Iris pigment epithelial cell (primary cell): Measurements from ENCODE around the gene ERN1.
A peak's percentile ranks its signal among the peaks of the same experiment; 100 is the strongest.

Experiments
- DNase-seq: peaks from one replicate; pipeline ENCODE4 v3.0.0-alpha.2; 2011; ENCODE audit warnings: low read depth

Gene ERN1

DNA sequence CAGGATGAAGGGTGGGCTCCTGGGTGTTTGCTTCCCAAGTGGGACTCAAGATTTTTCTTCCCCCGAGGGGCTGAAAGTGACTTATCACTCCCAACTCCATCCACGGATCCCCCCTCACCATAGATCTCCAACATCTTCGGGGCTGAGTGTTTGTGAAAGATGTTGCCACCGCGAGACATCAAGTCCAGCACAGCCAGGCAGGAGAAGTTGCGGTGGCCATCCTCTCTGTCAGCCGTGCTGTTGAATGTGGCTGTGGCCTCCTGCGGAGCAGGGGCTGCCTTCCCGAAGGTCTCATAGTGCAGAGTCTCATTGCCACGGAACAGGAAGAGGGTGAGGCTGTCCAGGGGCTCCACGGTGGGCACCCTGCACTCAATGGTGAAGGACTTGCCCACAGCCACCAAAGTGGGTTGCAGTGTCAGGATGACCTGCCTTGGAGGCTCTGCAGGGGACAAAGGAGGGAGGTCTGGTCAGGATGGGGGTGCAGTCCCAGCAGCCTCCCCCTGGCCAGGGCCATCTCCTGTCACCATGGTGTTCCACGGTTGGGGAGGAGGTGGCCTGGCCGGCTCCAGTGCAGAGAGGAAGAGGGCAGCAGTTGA is 126.3 kb downstream of the ERN1 start:
- no peak for DNase-seq

DNA sequence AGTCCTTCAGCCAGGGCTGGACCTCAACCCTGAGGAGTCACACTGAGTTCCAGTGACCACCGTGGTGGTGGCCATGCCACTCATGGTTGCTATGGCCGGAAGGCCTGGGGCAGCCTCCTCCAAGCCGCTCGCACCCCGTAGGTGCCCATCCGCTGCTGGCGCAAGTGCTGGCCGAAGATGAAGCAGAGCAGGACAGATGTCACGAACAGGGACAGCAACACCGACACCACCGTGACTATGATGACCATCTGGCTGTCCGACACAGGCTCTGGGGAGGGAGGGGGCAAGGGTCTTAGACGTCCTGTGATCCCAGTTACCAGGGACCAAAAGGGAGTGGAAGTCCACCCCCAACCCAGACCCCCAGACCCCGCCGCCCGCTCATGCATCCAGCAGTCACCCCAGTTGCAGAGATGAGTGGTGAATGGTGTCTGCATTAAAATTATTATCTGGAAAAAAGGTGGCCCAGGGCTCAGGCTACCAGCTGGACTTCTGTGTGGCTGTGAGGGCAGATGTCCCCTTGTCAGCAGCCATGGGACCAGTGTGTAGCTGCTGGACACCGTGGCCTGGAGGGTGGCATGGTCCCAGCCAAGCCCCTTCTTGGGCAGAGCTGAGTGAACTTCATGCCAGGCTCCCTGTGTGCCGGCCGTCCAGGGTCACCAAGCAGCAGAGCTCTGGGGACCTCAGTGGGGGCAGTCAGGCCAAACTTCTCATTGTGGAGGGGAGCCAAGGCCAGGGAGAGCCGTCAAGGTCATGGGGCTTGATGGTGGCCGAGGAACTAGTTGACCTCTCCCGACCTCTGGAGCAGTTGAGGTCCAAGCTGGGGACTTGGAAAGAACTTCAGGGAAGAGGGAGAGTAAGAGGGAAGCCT is 127.1 kb downstream of the ERN1 start:
- no peak for DNase-seq

DNA sequence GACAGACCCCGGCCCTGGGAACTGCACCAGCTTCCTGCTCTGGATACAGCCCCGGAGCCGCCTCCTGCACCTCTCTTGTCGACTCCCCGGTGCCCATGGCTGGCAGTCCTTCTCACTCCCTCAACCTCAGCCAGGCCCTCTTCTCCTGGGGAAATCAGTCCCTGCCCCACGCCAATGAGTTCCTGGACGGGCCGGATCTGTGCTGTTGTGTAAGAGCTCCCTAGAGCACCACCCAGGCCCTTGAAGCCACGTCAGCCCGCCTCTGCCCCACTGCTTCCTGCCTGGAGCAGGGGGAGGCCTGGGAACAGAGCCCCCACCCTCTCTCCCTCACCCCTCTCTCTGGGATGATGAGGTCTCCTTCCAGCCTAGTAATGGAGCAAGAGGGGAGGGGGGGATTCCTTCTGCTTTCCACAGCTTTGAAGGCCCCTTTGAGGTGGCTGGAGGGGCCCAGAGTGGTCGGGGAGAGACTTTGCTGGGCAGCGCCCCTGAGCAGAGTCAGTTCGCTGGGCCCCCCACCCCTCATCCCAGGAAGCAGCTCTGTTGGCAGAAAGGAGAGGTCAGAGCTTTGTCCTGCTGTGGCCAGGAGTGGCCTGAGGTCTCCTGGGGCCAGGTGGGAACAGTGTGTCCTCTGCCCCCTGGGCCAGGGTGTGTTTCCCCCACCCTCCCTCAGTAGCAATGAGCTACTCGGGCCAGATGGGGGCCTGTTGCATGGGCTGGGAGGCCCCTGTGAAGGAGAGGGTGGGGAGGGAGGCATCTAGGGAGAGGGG is 128.0 kb downstream of the ERN1 start:
- DNase-seq: peak; percentile 36

DNA sequence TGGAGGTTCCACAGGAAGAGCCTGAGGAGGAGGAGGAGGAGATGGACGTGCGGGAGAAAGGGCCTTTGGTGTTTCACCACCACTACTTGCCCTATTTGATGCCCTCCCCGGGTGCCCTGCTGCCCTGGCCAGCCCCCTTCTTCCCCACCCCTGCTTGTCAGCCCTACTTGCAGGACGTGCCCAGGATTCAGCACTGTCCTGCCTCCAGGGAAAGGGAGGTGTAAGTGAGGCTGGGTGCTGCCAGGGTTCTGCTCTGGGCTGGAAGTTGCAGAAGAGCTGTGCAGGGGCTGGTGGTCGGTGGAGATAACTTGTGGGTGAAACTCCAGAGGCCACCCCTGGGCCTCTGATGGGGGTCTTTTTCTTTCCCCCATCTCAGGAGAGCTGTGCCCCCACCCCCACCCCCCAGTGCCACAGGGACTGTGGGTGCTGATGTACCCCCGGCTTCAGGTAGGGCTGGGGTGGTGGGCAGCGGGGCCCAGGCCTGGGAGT is 128.8 kb downstream of the ERN1 start:
- DNase-seq: no peak

DNA sequence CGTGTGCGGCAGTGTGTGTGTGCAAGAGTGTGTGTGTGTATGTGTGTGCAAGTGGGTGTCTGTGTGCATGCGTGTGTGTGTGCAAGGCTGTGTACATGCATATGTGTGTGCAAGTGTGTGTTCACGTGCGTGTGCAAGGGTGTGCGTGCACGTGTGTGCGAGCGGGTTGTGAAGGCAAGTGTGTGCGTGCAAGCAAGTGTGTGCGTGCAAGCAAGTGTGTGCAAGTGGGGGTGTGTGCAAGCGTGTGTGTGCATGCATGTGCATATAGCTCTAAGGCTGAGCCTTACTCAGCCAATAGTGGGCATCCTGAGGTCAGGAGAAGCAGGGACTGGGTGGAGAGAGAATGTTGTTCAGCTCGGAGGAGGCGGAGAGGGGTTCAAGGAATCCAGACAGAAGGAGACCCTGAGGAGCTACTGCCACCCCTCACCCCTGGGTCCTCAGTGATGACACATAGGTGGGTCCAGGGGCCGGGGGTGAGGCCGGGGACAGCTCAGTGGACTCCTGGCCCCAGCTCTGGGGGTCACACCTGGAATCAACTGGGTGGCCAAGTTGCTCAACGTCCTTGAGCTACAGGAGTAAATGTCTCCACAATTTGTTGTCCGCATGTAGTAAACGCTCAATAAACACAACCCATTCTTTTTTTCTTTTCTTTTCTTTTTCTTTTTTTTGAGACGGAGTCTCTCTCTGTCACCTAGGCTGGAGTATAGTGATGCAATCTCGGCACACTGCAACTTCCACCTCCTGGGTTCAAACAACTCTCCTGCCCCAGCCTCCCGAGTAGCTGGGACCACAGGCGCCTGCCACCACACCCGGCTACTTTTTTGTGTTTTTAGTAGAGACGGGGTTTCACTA is 130.0 kb downstream of the ERN1 start:
- DNase-seq: no peak

DNA sequence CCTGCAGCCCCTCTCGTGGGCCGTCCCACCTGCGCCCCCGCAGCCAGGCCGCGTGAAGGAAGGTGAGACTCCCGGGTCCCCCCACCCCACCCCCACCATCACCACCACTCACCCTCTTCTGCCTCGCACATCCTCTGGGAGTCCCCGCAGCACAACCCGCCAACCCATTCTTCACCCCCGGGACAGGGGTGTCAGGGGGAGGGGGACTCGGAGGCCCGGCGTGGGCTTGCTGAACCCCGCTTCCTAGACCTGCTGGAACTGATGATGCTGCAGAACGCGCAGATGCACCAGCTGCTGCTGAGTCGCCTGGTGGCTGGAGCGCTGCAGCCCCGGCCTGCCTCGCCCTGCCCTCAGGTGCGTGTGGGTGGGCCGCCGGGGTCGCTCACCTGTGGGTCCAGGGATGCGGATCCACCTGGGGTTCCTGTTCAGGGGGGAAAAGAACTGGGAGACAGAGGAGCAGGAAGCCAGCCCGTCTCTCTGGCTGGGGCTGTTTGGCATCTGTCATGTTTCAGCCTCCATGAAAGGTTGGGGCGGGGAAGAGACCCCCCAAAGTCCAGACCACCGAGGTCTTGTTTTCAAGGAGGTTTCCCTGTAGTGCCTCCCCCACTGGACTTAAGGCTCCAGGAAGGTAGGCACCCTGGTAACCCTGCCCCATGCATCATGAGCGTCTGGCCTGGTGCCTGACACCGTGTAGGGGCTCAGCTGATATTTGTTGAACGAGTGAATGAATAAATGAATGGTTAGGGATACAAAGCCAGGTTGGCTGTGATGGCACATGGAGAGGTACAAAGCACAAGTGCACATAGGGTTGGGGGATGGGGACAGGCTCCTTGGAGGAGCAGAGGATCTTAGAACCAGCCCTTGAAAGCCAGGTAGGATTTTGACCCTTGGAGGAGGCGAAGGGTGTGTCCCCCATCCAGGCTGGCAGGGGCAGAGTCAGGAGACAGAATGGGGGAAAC is 130.9 kb downstream of the ERN1 start:
- no peak for DNase-seq

DNA sequence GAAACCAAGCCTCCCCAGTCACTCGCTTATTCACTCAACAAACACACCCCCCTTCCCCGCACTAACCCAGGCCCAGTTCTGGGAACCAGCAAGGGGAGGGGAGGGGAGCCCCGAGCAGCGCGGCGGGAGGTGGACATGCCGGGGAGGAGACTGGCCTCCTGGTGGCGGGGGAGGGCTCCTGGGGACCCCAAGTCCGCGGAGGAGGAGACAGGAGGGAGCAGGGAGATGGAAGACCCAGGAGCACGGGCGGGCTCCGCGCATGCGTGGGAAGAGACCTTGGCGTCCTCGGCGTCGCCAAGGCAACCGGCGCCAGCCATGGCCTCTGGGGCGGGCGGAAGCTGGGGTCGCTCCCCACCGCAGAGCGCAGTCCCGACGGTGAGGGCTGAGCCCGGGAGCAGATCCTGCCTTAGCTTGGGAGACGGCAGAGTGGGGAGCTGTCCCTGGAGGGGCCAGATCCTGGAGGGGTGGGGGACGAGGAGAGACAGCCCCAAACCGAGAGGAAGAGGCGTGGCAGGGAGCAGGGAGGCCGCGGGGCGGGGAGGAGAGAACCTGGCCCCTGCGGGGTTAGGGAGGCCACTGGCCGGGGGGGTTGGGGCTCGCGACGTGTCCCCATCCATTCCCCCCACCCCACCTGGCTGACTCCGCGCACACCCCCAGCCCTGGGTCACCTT is 131.8 kb downstream of the ERN1 start, which contains the start of gene PRR29:
Gene PRR29, plus strand, starts transcription at position 302 of the 671 bp plus-strand sequence. Its CDS starts 14 bp downstream, at position 316.
- peak; percentile 31 for DNase-seq

DNA sequence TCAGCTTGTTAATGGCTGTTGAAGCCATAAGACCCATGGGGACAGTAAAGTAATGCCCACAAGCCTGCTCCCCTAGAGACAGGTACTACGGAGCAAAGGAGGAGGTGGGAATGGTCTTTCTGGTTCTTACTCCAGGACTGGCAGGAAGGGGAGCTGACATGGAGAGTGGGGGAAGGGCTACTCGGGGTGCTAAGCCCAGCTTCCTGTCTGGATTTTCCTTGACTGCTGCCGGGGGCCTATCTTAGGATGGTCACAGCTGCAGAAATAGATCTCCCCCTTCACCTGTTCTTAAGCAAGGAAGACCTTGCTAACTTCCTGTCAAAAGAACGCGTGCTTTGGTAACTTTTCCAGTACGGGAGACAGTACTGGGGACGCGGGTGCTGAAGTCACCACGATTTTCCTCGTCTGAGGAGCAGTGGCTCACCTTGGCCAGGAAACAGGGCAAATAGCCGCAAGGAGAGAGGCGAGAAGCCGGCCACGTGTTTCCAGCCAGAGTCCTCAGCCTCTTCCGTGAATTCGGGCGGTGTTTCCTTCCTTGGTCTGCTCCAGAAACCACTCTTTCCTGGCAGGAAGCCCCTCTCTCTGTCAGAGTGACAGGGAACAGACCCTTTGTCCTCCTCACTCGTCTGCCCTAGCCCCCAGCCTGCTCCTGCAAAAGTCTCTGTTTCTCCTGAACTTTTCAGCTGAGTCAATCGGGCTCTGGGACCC is 132.4 kb downstream of the ERN1 start:
- no peak for DNase-seq

DNA sequence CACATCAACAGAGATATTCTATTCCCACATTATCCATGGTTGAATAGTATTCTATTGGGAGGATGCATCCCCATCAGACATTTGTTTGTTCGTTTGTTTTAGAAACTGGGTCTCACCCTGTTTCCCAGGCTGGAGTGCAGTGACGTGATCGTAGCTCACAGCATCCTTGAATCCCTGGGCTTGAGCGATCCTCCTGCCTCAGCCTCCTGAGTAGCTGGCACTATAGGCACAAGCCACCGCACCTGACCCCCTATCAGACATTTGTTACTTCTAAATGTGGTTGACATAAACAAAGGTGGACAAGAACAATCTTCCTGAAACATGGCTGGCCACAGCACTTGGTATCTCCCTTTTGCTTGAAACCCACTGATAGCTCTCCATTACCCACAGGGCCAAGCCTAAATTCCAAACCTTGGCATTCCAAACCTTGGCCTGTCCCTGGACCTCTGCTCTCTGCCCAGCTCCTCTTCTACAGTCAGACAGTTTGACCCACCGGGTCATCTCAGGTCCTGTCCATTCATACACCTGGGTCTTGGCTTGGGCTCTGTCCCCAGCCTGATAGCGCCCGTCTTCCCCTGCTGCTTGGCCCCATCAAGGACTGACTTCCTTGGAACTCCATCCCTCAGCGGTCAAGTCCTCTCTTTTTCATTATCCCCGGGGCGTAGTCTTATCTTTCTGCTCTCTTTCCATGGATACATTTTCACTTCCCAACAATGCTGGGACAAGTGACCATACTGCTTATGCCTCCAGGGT is 133.3 kb downstream of the ERN1 start:
- no peak for DNase-seq

DNA sequence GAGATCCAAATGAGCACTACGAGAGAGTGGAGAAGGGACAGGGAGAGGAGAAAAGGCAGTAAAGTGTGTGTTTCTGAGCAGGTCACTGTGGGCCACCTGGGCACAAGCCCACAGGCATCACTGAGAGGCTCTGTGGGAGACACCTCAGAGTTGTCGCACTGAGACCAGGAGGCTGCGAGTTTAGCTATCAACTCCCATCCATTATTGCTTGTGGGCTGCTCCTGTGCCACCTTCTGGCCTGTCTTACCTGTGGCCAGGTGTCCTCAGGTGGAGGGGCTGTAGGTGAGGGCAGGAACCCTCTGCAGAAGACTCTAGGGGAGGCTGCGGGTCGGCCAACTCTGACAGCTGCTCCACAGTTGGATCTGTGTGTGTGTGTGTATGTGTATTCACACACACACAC is 134.3 kb downstream of the ERN1 start:
- DNase-seq: no peak

DNA sequence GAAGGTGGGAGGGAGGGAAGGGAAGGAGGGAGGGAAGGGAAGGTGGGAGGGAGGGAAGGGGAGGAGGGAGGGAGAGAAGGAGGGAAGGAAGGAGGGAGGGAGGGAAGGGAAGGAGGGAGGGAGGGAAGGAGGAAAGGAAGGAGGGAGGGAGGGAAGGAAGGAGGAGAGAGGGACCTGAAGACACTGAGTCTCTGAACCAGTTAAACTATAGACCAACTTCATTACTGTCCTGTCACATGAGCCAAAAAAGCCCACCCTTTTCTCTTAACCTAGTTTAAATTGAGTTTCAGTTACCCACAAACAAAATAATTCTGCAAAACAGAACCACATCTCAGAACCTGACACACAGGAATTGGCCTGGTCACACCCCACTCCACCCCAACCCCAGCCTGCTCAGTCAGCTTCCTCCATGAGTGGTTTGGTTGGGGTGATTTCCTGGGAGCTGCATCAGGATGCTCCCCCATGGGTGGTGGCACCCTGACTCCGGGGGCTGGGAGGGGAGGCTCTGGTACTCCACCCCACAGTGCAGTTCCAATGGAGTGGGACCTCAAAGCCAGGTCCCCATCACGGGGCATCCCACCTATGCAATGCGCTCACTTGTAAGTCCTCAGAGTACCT is 136.5 kb downstream of the ERN1 start:
- no peak for DNase-seq

DNA sequence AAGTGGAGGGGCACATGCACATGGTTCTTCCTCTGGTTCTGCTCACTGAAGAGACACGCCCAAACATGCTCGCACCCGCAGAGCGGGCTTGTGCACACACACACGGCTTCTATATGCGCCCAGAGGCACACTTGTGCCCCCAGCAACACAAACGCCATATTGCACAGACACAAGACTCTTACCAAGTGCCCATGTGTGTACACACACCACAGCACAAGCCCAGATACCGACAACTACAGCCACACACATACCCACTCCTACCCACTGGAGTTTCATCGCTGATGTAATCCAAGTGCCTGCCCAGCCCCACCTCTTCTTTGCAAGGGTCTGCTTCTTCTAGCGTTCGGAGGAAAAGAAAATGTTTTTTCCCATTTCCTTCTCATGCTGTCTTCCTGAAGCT is 138.3 kb downstream of the ERN1 start:
- DNase-seq: no peak

DNA sequence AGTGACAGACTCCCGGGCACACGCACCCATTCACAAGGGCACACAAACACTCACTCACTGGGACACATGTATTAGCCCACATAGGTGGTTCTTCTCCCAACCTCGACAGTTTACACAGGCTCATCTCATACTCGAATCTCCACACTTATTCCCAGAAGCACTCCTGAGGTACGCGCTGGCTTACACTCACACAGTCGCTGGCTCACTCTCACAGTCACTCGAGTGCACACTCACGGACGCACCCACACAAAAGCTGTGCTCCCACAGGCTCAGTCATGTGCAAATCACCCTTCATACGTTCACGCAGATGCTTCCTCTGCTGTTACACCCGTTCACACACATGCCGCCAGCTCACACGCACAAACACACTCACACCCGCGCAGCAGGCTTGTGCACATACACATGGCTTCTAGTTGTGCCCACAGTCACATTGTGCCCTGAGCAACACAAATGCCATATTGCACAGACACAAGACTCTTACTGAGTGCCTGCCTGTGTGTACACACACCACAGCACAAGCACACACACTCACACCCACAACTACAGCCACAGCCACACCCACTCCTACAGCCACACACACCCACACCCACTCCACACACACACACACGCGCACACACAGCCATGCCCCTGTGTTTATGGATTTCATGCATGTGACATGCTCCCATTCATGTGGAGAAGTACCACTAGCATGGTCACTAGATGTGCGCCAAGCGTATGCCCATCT is 140.2 kb downstream of the ERN1 start:
- no peak for DNase-seq
